K562 (cell line): ENCODE measurements around the gene UBE2C. TPM values are rescaled to one million over a fixed set of nuclear protein-coding genes. Genes with fewer than 3 reads are reported as not detected.

Experiments
- SMAD3 ChIP-seq: fragments of 450-650 bp; formaldehyde crosslinking; conservative IDR thresholded peaks from 2 replicates; pipeline ENCODE4 v1.4.0; 2020; ENCODE audit warnings: mild to moderate bottlenecking
- ZFX ChIP-seq: sonication (generic); formaldehyde crosslinking; IDR thresholded peaks from 2 replicates; pipeline ENCODE4 v1.8.0; 2022; ENCODE audit warnings: mild to moderate bottlenecking, missing genetic modification reagents, moderate library complexity
- ZNF263 ChIP-seq: sonication (generic); formaldehyde crosslinking; IDR thresholded peaks from 2 replicates; pipeline ENCODE4 v1.8.0; 2022; ENCODE audit warnings: mild to moderate bottlenecking, missing genetic modification reagents, borderline replicate concordance
- ZNF347 ChIP-seq: fragments of 450-650 bp; formaldehyde crosslinking; IDR thresholded peaks from 2 replicates; pipeline ENCODE4 v1.4.0; 2020; ENCODE audit warnings: low read depth, mild to moderate bottlenecking, moderate library complexity
- polyA plus RNA-seq, 8 experiments: library from polyadenylated mRNA; depleted of rRNA in 4 of 8; stranded (reverse) in 5 of 8; unstranded in 3 of 8; fragments of >200 nt; fragmentation: Nextera tagmentation in 2 of 8; fragmentation: Illumina TruSeq in 1 of 8; extraction: Ambion mirVana in 2 of 8; extraction: Trizol in 1 of 8; gene quantifications; 2 replicates each; pipeline versions ENCODE4 v1.2.1 to v1.2.3, GENCODE V29; 2011 to 2014; ENCODE audit warnings: inconsistent platforms in 1 of 8, missing spikeins in 1 of 8
- total RNA-seq, 7 experiments: library from RNA; depleted of rRNA in 6 of 7; stranded (reverse); fragments of >200 nt in 6 of 7; fragmentation: Illumina TruSeq in 2 of 7; extraction: Trizol in 2 of 7; gene quantifications; 2 replicates each; pipeline versions ENCODE4 v1.2.1 to v1.2.3, GENCODE V29; 2011 to 2021; ENCODE audit warnings: low replicate concordance in 1 of 7
- TF ChIP-seq, protein P1 (sequence below): fragments of 450-650 bp; IDR thresholded peaks from 2 replicates; pipeline ENCODE4 v1.6.1; 2016; ENCODE audit warnings: low read depth

The UBE2C gene
- total and polyA plus RNA-seq, 9 of the 15 experiments (the other 6 are each of a cell fraction or from before 2014, with no cell fraction given) = 0.51 to 1.6 (median 0.69) TPM

DNA sequence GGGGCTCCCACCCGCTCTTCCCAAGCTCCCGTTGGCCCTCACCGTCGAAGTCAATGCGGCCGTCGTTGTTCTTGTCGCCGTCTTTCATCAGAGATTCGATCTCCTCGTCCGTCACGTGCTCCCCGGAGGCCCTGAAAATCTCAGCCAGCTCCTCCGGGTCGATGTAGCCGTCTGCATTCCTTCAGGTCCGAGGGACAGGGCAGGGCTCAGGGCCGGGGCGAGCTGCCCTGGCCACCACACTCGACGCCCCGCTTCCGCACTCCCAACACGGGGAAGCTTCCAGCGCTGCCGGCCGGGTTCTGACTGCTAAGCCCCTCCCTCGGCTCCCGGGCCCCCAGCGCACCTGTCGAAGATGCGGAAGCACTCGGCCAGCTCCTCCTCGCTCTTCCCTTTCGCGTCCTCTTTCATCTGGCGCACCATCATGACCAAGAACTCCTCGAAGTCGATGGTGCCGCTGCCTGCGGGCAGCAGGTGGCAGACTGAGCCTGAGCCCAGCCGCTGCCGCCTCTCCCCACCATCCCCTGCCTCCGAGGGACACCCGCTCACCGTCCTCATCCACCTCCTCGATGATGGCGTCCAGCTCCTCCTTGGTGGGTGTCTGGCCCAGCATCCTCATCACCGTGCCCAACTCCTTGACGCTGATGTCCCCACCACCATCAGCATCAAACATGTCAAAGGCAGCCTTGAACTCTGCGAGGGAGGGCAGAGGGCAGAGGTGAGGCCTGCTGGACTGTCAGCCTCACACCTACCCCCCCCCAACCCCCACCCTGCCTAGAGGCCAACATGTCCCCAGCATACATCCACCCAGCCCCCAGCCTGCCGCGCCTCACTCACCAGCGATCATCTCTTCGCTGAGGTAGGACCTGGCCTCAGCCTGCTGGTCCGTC lies 11.7 kb downstream of the UBE2C start (continued):
- TF ChIP-seq, protein P1, sequence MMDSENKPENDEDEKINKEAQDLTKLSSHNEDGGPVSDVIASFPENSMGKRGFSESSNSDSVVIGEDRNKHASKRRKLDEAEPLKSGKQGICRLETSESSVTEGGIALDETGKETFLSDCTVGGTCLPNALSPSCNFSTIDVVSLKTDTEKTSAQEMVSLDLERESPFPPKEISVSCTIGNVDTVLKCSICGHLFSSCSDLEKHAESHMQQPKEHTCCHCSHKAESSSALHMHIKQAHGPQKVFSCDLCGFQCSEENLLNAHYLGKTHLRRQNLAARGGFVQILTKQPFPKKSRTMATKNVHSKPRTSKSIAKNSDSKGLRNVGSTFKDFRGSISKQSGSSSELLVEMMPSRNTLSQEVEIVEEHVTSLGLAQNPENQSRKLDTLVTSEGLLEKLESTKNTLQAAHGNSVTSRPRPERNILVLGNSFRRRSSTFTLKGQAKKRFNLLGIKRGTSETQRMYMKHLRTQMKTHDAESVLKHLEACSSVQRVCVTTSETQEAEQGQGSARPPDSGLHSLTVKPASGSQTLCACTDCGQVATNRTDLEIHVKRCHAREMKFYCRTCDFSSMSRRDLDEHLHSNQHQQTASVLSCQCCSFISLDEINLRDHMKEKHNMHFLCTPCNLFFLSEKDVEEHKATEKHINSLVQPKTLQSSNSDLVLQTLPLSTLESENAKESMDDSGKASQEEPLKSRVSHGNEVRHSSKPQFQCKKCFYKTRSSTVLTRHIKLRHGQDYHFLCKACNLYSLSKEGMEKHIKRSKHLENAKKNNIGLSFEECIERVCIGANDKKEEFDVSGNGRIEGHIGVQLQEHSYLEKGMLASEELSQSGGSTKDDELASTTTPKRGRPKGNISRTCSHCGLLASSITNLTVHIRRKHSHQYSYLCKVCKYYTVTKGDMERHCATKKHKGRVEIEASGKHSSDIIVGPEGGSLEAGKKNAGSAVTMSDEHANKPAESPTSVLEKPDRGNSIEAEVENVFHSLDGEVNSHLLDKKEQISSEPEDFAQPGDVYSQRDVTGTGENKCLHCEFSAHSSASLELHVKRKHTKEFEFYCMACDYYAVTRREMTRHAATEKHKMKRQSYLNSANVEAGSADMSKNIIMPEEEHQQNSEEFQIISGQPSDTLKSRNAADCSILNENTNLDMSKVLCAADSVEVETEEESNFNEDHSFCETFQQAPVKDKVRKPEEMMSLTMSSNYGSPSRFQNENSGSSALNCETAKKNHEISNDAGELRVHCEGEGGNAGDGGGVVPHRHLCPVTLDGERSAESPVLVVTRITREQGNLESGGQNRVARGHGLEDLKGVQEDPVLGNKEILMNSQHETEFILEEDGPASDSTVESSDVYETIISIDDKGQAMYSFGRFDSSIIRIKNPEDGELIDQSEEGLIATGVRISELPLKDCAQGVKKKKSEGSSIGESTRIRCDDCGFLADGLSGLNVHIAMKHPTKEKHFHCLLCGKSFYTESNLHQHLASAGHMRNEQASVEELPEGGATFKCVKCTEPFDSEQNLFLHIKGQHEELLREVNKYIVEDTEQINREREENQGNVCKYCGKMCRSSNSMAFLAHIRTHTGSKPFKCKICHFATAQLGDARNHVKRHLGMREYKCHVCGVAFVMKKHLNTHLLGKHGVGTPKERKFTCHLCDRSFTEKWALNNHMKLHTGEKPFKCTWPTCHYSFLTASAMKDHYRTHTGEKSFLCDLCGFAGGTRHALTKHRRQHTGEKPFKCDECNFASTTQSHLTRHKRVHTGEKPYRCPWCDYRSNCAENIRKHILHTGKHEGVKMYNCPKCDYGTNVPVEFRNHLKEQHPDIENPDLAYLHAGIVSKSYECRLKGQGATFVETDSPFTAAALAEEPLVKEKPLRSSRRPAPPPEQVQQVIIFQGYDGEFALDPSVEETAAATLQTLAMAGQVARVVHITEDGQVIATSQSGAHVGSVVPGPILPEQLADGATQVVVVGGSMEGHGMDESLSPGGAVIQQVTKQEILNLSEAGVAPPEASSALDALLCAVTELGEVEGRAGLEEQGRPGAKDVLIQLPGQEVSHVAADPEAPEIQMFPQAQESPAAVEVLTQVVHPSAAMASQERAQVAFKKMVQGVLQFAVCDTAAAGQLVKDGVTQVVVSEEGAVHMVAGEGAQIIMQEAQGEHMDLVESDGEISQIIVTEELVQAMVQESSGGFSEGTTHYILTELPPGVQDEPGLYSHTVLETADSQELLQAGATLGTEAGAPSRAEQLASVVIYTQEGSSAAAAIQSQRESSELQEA = no peak
- no peak for TF ChIP-seq ZNF347 (CRISPR knock-in tag)
- TF ChIP-seq SMAD3 (CRISPR knock-in tag) = no peak
- no peak for TF ChIP-seq ZFX (CRISPR knock-in tag)
- no peak for TF ChIP-seq ZNF263 (CRISPR knock-in tag)
